GM12865 (cell line): ENCODE measurements around the gene ZNRF3.
"Not testable (repeated sequence)": the region's sequence is repeated elsewhere in the genome, so short reads cannot be mapped to it uniquely, and the experiment has no call there.

Experiments
- DNase-seq: peaks from one replicate; pipeline ENCODE4 v3.0.0; 2010; ENCODE audit warnings: low read depth
- H3K4me3 ChIP-seq: 2 replicates; pipeline ENCODE4 v1.5.1; 2011; ENCODE audit warnings: mild to moderate bottlenecking, low read depth, low read length, control low read depth
- TF ChIP-seq, protein P1 (sequence below): IDR thresholded peaks from 2 replicates; pipeline ENCODE4 v1.5.1; 2011; ENCODE audit warnings: low read length, control low read depth, low read depth, inconsistent platforms; ENCODE audit not compliant: insufficient read depth; ENCODE audit errors: missing control alignments

ZNRF3 gene

DNA sequence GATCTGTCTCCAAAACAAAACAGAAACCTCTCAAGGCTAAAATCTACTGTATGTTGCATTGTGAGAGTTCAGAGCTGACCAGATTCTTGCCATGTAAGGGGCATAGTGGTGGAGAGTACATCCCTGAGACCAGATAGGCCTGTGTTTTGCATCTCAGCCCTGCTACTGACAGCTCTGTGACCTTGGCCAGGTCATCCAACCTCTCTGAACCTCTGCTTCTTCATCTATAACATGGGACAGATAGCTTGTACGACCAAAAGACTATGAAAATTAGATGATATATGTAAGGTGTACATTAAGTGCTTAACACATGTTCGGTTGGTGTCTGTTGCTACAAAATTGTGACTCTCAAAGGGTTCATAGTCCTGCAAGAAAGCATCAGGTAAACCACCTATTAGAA, 22.9 kb downstream of the ZNRF3 start:
- TF ChIP-seq, protein P1, sequence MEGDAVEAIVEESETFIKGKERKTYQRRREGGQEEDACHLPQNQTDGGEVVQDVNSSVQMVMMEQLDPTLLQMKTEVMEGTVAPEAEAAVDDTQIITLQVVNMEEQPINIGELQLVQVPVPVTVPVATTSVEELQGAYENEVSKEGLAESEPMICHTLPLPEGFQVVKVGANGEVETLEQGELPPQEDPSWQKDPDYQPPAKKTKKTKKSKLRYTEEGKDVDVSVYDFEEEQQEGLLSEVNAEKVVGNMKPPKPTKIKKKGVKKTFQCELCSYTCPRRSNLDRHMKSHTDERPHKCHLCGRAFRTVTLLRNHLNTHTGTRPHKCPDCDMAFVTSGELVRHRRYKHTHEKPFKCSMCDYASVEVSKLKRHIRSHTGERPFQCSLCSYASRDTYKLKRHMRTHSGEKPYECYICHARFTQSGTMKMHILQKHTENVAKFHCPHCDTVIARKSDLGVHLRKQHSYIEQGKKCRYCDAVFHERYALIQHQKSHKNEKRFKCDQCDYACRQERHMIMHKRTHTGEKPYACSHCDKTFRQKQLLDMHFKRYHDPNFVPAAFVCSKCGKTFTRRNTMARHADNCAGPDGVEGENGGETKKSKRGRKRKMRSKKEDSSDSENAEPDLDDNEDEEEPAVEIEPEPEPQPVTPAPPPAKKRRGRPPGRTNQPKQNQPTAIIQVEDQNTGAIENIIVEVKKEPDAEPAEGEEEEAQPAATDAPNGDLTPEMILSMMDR = no peak
- peak; percentile 44 for DNase-seq
- H3K4me3 ChIP-seq = no peak overlapping the region

- no peak overlapping the region for H3K4me3 ChIP-seq
- peak; percentile 91 for DNase-seq
- TF ChIP-seq, protein P1 = no peak
Observed at GRCh38 chr22:28907311-28908008, 24.1 kb downstream of the ZNRF3 start.

DNA sequence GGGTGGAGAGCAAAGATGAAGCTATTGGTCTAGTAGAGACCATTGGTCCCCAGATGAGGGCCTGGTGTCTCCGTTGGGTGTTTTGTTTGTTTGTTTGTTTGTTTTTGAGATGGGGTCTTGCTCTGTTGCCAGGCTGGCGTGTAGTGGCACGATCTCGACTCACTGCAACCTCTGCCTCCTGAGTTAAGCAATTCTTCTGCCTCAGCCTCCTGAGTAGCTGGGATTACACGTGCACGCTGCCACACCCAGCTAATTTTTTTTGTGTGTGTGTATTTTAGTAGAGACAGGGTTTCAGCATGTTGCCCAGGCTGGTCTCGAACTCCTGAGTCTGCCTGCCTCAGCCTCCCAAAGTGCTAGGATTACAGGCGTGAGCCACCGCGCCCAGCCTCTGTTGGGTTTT, 25.4 kb downstream of the ZNRF3 start:
- DNase-seq, H3K4me3 ChIP-seq: not testable (repeated sequence)

DNA sequence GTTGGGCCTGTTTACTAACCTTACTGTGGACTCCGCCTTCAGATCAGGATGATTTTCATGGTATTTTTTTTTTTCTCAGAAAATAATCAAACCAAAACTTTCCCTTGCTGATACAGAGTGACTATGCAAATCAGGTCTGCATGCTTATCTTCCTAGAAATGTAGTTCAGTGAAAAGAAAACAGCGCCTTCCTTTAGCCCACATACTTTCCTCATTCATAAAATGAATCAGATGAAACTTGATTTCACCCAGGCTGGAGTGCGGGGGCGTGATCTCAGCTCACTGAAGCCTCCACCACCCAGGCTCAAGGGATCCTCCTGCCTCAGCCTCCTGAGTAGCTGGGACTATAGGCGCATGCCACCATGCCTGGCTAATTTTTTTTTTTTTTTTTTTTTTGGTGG, 26.0 kb downstream of the ZNRF3 start:
- TF ChIP-seq, protein P1 = no peak
- DNase-seq = peak; percentile 80
- H3K4me3 ChIP-seq = no peak overlapping the region

DNA sequence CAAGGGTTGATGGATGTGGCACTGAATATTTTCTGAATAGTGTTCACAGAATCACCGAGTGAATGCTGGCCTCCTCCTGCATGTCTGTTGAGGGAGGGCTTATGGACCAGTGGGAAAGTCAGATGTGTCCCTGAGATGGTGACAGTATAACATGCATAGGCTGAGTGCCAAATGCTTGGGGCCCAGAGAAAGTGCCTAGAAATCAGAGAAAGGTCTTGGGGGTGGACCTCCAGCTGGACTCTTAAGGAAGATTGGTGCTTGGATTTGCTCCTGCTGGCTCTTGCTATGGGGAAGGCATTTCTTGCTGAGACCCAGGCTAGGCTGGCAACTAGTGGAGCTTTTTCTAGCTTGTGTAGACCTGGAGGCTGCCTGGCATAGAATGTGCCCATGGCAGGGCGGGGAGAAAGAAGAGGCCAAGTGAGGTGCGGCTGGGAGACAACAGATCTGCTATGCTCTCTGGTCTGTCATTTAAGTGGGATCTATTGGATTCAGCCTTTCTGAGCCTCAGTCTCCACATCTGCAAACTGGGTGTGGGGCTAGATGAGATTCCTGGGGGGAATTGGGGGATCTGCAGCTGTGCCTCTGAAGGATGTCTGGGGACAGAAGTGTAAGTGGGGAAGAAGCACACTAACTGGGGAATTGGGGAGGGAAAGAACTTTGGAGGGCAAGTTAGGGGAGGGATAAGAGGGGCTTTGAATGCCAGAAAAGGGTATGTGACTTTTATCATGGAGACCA, 27.4 kb downstream of the ZNRF3 start:
- DNase-seq = no peak
- TF ChIP-seq, protein P1 = no peak
- no peak overlapping the region for H3K4me3 ChIP-seq

GRCh38 chr22:28911304-28911690, 27.9 kb downstream of the ZNRF3 start:
- no peak for DNase-seq
- TF ChIP-seq, protein P1 = no peak
- no peak overlapping the region for H3K4me3 ChIP-seq

DNA sequence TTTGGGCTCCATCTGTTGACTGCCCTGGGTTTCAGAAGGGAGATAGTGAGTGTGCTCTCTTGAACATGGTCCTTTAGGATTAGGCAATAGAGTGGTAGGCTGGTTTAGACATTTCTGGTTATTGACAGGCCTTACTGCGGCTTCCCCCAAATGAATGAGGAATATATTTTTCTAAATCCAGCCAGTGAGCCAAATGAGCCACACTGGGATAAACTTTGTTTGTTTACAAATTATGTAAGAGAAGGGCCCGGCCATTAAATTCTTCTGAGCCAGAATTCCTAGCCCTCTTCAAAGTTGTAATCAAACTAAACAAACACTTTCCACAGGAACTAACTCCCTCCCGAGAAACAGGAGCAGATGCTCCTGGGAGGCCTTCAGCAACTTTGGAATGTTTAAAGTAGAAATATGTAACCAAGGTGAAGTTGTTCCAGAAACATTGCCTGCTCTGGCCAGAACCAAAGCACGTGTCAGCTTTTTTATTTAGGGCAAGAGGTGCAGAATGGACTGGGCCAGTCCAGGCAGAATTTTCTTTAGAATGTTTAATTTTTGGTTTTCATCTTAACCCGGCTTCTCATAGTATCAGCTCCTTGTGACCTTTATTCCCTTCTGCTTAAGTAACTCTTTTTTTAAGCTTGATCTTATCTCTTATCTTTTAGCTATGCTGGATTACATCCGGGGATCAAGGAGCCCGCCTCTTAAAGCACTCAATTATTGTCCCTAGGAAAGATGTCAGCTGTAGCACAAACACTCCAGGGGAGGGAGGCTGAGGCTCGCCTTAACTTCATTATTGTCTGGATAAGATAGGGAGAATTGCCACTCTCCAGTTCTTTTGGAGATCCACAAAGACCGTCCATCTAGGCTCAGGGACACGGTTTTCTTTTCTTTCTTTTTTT, 28.7 kb downstream of the ZNRF3 start:
- H3K4me3 ChIP-seq = no peak overlapping the region
- TF ChIP-seq, protein P1 = no peak
- no peak for DNase-seq
